Caco-2 (cell line): Measurements from ENCODE around the gene RIOK1. TPM values are rescaled to one million over a fixed set of nuclear protein-coding genes. Genes with fewer than 3 reads are reported as not detected.

Experiments
- BruUV-seq: library from RNA; stranded (reverse); fragments of 400-500 nt; replicated peaks from 2 replicates; lab custom pipeline; 2021; lab: Mats Ljungman, UMichigan
- CTCF ChIA-PET: fragments of 300-600 bp; sonication (Branson Sonifier 250); formaldehyde crosslinking; loops from one replicate; lab custom pipeline; 2022; ENCODE audit warnings: antibody characterized with exemption; lab: Charles Lee
- POLR2A ChIA-PET: fragments of 300-600 bp; sonication (Branson Sonifier 250); formaldehyde crosslinking; loops from one replicate; lab custom pipeline; 2022; ENCODE audit warnings: antibody characterized with exemption; lab: Charles Lee
- DNase-seq, 2 experiments: peaks; one replicate each; pipeline versions ENCODE4 v3.0.0 to v3.0.0-alpha.2; 2020 to 2022
- H3K27me3 ChIP-seq: replicated peaks from 2 replicates; pipeline ENCODE4 v1.6.0; 2011; ENCODE audit warnings: low read length; ENCODE audit not compliant: control insufficient read depth, insufficient read depth
- H3K36me3 ChIP-seq: 2 replicates; pipeline ENCODE4 v1.5.1; 2011; ENCODE audit warnings: low read length; ENCODE audit not compliant: control insufficient read depth, insufficient read depth
- H3K4me1 ChIP-seq: fragments of 250-450 bp; sonication (Bioruptor Pico); 2 replicates; pipeline ENCODE4 v1.5.1; 2020; ENCODE audit warnings: mild to moderate bottlenecking
- H3K4me3 ChIP-seq: 2 replicates; pipeline ENCODE4 v1.5.1; 2011; ENCODE audit warnings: low read depth, mild to moderate bottlenecking, control low read depth, low read length
- H3K9me3 ChIP-seq: fragments of 250-450 bp; sonication (Bioruptor Pico); 2 replicates; pipeline ENCODE4 v1.5.1; 2020; ENCODE audit warnings: mild to moderate bottlenecking, moderate library complexity
- H3K27ac Mint-ChIP-seq: one replicate; pipeline ENCODE4 v1.8.0; 2022; ENCODE audit warnings: mixed read lengths; ENCODE audit not compliant: unreplicated experiment
- H3K27me3 Mint-ChIP-seq: one replicate; pipeline ENCODE4 v1.8.0; 2022; ENCODE audit warnings: mixed read lengths; ENCODE audit not compliant: insufficient read depth, unreplicated experiment
- H3K36me3 Mint-ChIP-seq: one replicate; pipeline ENCODE4 v1.8.0; 2022; ENCODE audit warnings: mild to moderate bottlenecking, mixed read lengths; ENCODE audit not compliant: insufficient read depth, unreplicated experiment
- H3K4me1 Mint-ChIP-seq: one replicate; pipeline ENCODE4 v1.8.0; 2022; ENCODE audit warnings: low read depth, mixed read lengths; ENCODE audit not compliant: unreplicated experiment
- H3K4me3 Mint-ChIP-seq: one replicate; pipeline ENCODE4 v1.8.0; 2022; ENCODE audit warnings: mild to moderate bottlenecking, moderate library complexity, mixed read lengths; ENCODE audit not compliant: unreplicated experiment
- H3K9me3 Mint-ChIP-seq: one replicate; pipeline ENCODE4 v1.8.0; 2022; ENCODE audit warnings: mixed read lengths; ENCODE audit not compliant: unreplicated experiment
- intact Hi-C: fragments of 100-400 bp; cut with micrococcal nuclease; formaldehyde crosslinking; loops from one replicate; pipeline ENCODE4 v1.10.0; 2022; ENCODE audit not compliant: unreplicated experiment
- total RNA-seq: library from RNA; stranded (reverse); gene quantifications from 2 replicates; pipeline ENCODE4 v1.2.3, GENCODE V29; 2022
- TF ChIP-seq, protein P1 (sequence below), 2 experiments: fragments of 200-600 bp in 1 of 2; IDR thresholded peaks; 1 replicate in 1 of 2; 2 replicates in 1 of 2; pipeline versions ENCODE4 v1.5.1 to v1.8.0; 2011 to 2022; ENCODE audit warnings: antibody characterized with exemption in 1 of 2, control low read depth in 1 of 2, inconsistent platforms in 1 of 2, low read depth in 1 of 2, low read length in 1 of 2, mild to moderate bottlenecking in 1 of 2, moderate library complexity in 1 of 2; ENCODE audit not compliant: insufficient read depth in 1 of 2, severe bottlenecking in 1 of 2, unreplicated experiment in 1 of 2

The RIOK1 gene
- total RNA-seq, 1 experiment from 2014 or later, result 36.1 TPM

DNA sequence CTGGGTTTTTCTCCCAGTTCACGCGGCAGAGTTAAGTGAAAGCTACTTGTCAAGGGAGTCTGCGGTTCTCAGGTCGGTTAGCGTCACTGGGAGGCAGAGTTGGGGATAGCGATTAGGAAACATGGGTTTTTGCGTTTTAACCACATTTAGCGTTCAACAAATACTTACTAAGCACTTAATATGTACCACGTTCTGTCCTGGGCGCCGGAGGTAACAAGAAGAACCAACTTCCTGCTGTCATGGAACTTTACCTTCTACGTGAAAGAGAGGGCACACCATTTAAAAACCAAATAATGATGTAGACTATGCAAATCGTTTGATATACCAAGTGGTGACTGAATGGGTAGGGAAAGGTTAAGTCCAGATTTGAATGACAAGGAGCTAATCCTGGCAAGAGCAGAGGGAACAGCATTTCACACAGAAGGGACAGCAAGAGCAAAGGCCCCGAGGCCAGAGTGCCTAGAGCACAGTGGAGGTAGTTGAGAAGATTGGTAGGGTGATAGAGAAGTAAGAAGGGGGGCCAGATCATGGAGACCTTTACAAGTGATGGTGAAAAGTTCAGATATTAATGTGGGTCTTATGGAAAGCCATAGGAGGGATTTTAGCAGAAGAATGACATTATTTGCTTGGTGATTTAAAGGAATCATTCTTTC, 744 bp downstream of the RIOK1 start:
- peak overlapping the region; percentile 59 for H3K4me3 ChIP-seq
- no peaks in the 10 kb centered on the region for H3K27me3 ChIP-seq
- BruUV-seq, result no TSS peak
- peak overlapping the region; percentile 77 for H3K4me3 Mint-ChIP-seq
- H3K27ac Mint-ChIP-seq, result peak overlapping the region; percentile 99
- H3K9me3 Mint-ChIP-seq, result no peaks in the 10 kb centered on the region
- H3K4me1 ChIP-seq, result peaks cover 17% of the 10 kb centered on the region
- no peak for DNase-seq
- POLR2A ChIA-PET, result interaction anchor here (0.5 to 1.5 kb wide), 11 partner anchors 23 to 207 kb away, joined by 3 to 11 read pairs (median 5); partner anchors contain the start of genes DSP, SNRNP48 and SSR1
- H3K9me3 ChIP-seq, result no peaks in the 10 kb centered on the region
- CTCF ChIA-PET, result interaction anchor here (0.6 to 1.0 kb wide), 6 partner anchors 15 to 224 kb away, joined by 3 to 8 read pairs (median 4); no protein-coding TSS in a partner anchor
- peaks cover 50% of the 10 kb centered on the region for H3K36me3 Mint-ChIP-seq
- intact Hi-C loops, result loop anchor here (1.0 kb wide), 1 partner anchor 225 kb away; no protein-coding TSS in a partner anchor
- TF ChIP-seq, protein P1, sequence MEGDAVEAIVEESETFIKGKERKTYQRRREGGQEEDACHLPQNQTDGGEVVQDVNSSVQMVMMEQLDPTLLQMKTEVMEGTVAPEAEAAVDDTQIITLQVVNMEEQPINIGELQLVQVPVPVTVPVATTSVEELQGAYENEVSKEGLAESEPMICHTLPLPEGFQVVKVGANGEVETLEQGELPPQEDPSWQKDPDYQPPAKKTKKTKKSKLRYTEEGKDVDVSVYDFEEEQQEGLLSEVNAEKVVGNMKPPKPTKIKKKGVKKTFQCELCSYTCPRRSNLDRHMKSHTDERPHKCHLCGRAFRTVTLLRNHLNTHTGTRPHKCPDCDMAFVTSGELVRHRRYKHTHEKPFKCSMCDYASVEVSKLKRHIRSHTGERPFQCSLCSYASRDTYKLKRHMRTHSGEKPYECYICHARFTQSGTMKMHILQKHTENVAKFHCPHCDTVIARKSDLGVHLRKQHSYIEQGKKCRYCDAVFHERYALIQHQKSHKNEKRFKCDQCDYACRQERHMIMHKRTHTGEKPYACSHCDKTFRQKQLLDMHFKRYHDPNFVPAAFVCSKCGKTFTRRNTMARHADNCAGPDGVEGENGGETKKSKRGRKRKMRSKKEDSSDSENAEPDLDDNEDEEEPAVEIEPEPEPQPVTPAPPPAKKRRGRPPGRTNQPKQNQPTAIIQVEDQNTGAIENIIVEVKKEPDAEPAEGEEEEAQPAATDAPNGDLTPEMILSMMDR (IDR thresholded peaks at IDR 0.05; ENCODE audit: insufficient read depth in 1 of 2, low read depth in 1 of 2, low read length in 1 of 2, severe bottlenecking in 1 of 2, unreplicated experiment in 1 of 2), result no peak
- H3K4me1 Mint-ChIP-seq, result peaks cover 34% of the 10 kb centered on the region
- no peaks in the 10 kb centered on the region for H3K27me3 Mint-ChIP-seq
- no peaks in the 10 kb centered on the region for H3K36me3 ChIP-seq

DNA sequence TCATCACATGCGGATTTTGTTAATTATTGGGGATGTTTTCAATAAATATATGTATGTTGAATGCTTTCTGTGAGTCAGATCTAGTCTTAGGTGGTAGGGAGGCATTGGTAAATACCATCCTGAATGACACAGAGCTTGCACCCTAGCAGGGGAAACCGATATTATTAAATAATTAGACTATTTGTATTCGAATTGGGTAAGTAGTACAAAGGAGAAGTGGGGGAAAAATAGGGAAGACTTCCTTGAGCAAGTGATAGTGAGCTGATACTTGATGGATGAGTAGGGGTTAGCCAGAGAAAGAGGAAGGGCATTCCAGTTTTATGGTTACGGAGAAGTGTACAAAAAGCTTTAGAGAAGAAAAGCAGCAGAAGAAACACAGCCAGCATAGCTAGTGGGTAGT, 1.5 kb downstream of the RIOK1 start:
- H3K4me1 Mint-ChIP-seq, result peaks cover 34% of the 10 kb centered on the region
- no peaks in the 10 kb centered on the region for H3K9me3 Mint-ChIP-seq
- ChIA-PET CTCF (no interaction called here), POLR2A (no interaction called here)
- Histone ChIP-seq H3K9me3 (no peaks in the 10 kb centered on the region), H3K4me3 (no peak overlapping the region; the same call in 1 of the 2 replicates), H3K27me3 (no peaks in the 10 kb centered on the region), H3K4me1 (peaks cover 17% of the 10 kb centered on the region), H3K36me3 (no peaks in the 10 kb centered on the region)
- peaks cover 57% of the 10 kb centered on the region for H3K36me3 Mint-ChIP-seq
- DNase-seq, result no peak
- H3K27ac Mint-ChIP-seq, result no peak overlapping the region
- BruUV-seq, result no TSS peak
- H3K4me3 Mint-ChIP-seq, result peak overlapping the region; percentile 77
- intact Hi-C loops, result no loop called here
- TF ChIP-seq, protein P1 (IDR thresholded peaks at IDR 0.05; ENCODE audit: insufficient read depth in 1 of 2, low read depth in 1 of 2, low read length in 1 of 2, severe bottlenecking in 1 of 2, unreplicated experiment in 1 of 2), result no peak
- no peaks in the 10 kb centered on the region for H3K27me3 Mint-ChIP-seq

DNA sequence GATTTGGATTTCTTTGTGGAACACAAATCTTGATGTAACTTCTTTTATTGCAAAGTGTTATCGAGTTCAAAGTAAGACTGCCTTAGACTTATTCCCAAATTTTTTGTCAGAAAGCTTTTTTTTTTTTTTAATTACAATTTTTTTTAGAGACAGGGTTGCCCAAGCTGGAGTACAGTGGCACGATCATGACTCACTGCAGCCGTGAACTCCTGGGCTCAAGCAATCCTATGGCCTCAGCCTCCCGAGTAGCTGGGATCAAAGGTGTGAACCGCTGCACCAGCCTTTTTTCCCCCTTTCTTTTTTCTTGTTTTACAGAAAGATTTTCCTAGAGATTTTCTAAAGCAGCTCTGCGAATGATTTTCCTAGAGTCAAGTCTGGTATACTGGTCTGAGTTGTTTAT, 2.8 kb downstream of the RIOK1 start:
- no peaks in the 10 kb centered on the region for H3K9me3 ChIP-seq
- H3K4me3 ChIP-seq, result no peak overlapping the region
- ChIA-PET CTCF (no interaction called here), POLR2A (interaction anchor here (0.6 kb wide), 1 partner anchor 111 kb away, joined by 5 read pairs; no protein-coding TSS in a partner anchor)
- no peaks in the 10 kb centered on the region for H3K9me3 Mint-ChIP-seq
- DNase-seq, result no peak
- H3K36me3 Mint-ChIP-seq, result peaks cover 65% of the 10 kb centered on the region
- intact Hi-C loops, result no loop called here
- H3K27me3 ChIP-seq, result no peaks in the 10 kb centered on the region
- no TSS peak for BruUV-seq
- TF ChIP-seq, protein P1 (IDR thresholded peaks at IDR 0.05; ENCODE audit: insufficient read depth in 1 of 2, low read depth in 1 of 2, low read length in 1 of 2, severe bottlenecking in 1 of 2, unreplicated experiment in 1 of 2), result no peak
- peaks cover 17% of the 10 kb centered on the region for H3K4me1 ChIP-seq
- H3K4me3 Mint-ChIP-seq, result no peak overlapping the region
- no peaks in the 10 kb centered on the region for H3K36me3 ChIP-seq
- no peak overlapping the region for H3K27ac Mint-ChIP-seq
- H3K4me1 Mint-ChIP-seq, result peaks cover 34% of the 10 kb centered on the region
- no peaks in the 10 kb centered on the region for H3K27me3 Mint-ChIP-seq
